ENCODE results near the gene MARCHF2.
"Not testable (repeated sequence)": the region's sequence is repeated elsewhere in the genome, so short reads cannot be mapped to it uniquely, and the experiment has no call there.

Gene MARCHF2, protein sequence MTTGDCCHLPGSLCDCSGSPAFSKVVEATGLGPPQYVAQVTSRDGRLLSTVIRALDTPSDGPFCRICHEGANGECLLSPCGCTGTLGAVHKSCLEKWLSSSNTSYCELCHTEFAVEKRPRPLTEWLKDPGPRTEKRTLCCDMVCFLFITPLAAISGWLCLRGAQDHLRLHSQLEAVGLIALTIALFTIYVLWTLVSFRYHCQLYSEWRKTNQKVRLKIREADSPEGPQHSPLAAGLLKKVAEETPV

DNA sequence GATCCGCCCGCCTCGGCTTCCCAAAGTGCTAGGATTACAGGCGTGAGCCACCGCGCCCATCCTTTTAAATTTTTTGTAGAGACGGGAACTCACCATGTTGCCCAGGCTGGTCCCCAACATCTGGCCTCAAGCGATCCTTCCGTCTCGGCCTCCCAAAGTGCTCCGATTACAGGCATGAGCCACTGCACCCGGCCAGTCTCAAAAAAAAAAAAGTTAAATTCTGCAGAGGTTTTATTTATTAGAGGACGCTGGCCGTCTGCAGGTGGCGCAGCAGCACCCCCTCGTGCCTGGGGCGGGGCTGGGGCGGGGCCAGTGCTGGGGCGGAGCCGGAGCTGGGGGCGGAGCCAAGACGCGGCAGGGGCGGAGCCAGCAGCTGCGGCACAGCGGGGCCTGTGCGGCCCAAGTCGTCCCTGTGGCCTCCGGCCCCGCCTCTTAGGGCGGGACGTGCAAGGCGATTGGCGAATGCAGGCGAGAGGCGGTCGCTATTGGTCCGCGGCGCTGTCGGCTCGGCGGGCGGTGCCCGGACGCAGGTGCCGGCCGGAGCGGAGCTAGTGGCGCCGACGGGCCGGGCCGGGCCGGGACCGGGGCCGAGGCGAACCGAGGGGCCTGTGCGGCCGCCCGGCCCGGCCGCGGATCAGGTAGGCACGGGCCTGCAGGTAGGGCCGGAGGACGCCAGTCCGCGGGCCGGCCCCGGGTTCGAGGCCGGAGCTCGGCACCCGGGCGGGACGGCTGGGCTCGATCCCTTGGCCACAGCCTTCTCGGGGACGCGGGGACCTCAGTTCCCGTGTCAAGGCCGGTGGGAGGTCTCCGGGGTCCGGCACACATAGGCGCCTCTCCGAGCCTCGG, at the start of gene MARCHF2:
Gene MARCHF2, plus strand, starts transcription at position 523 of the 846 bp plus-strand sequence. CDS start 8,536 bp downstream, outside the sequence.
- peak; percentile 93 for DNase-seq (ENCODE audit: low read depth in 2 of 2)

DNA sequence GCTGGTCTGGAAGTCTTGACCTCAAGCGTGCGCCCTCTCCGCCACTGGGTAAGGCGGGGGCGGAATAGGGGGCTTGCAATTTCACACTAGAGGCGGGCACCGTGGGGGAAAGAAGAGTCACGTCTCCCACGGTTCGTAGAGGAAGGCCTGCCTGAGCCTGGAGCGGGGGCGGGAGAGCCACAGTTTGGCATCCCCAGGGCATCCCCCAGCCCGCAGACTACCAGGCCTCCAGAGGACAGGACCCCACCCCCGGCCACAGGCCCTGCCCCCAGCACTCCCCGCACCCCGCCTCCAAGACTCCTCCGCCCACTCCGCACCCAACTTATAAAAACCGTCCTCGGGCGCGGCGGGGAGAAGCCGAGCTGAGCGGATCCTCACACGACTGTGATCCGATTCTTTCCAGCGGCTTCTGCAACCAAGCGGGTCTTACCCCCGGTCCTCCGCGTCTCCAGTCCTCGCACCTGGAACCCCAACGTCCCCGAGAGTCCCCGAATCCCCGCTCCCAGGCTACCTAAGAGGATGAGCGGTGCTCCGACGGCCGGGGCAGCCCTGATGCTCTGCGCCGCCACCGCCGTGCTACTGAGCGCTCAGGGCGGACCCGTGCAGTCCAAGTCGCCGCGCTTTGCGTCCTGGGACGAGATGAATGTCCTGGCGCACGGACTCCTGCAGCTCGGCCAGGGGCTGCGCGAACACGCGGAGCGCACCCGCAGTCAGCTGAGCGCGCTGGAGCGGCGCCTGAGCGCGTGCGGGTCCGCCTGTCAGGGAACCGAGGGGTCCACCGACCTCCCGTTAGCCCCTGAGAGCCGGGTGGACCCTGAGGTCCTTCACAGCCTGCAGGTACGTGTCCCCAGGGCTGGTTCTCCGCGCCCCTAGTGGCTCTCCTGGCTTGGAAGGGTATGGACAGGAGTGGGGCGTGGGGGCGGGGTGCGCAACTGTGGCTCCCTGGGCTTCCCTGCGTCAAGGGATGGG, 49.0 kb upstream of the MARCHF2 start, which contains the start of gene ANGPTL4:
Gene ANGPTL4, plus strand, starts transcription at position 353 of the 969 bp plus-strand sequence. Its CDS starts 167 bp downstream, at position 520.
- peak; percentile 49 to 54 for DNase-seq (ENCODE audit: low read depth in 2 of 2)

DNA sequence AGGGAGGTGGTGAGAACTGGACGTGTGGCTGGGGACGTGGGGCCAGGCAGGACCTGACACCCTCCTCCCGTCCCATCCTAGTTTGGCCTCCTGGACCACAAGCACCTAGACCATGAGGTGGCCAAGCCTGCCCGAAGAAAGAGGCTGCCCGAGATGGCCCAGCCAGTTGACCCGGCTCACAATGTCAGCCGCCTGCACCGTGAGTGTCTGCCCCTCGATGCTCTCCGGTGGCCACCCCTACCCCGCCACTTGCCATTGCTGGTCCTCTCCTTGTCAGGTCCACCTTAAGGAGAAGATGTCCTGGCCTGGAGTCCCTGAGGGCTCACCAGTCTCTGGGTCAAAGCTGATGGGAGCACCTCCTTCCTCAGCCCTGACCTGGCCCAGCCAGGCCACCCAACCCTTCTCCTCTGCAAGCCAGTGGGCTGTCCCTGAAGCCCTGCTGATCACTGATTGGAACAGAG, 47.0 kb upstream of the MARCHF2 start:
- no peak for DNase-seq (ENCODE audit: low read depth in 2 of 2)

DNA sequence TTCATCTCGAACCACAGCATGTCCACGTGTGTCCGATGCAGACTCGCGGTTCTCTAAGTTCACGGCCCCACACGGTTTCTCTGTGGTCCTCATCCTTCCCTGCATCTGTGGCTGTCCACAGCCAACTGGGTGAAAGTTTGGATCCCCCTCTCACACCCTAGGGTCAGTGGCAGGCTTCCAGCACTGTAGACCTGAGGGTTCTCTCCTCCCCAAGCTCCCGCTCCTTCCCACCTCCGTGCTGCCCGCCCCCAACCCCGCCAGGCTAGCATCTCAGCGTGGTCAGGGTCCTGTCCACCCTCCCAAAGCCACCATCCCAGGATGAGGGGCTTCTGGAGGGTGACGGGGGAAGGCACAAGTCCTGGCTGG, 46.2 kb upstream of the MARCHF2 start:
- DNase-seq (ENCODE audit: low read depth in 2 of 2) = no peak

DNA sequence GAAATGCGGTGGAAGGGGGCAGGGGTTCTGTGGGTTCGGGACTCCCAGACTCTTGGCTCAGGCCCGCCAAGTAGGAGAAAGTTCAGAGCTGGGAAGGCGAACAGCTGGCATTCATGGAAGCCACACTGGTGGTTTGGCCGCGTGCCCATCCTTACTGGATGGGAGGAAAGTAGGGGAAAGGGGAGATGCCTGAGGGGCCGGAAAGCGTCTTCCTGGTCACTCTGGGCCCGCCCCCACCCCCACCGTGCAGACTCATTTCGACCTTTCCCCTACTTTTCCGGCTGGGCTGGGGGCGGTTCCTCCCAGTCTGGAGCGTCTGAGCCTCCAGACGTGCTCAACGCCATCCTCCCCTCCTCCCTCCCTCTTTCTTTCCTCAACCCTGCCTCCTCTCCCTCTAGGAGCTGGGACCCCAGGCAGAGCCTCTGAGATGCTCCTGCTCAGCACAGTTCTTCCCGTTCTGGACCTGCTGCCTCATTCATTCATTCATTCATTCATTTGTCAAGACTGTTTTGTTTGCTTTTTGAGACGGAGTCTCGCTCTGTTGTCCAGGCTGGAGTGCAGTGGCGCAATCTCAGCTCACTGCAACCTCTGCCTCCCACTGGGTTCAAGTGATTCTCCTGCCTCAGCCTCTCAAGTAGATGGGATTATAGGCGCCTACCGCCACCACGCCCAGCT, 45.6 kb upstream of the MARCHF2 start:
- DNase-seq (ENCODE audit: low read depth in 2 of 2) = no peak

DNA sequence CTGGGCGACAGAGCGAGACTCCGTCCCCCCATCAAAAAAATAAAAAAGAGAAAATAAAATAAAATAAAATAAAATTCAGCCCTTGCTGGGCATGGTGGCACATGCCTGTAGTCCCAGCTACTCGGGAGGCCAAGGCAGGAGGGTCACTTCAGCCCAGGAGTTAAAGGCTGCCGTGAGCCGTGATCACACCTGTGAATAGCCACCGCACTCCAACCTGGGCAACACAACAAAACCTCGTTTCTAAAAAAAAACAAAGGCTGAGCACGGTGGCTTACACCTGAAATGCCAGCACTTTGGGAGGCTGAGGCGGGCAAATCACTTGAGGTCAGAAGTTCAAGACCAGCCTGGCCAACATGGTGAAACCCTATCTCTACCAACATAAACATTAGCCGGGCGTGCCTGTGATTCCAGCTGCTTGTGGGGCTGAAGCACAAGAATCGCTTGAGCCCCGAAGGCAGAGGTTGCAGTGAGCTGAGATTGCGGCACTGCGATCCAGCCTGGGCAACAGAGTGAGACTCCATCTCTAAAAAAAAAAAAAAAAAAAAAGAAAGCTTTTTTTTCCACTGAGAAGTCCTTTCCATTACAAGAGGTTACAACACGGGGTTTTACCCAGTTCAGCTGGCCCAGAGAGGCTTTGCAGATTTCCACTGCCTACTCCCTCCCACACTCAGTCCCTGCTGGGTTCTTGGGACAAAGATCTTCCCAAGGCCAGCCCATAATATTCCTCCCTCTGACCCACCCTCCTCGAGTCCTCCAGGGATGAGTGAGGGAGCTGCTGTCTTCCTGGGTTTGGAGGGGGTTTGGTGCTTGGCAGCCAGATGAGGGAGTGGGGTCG, 42.7 kb upstream of the MARCHF2 start:
- DNase-seq (ENCODE audit: low read depth in 2 of 2) = no peak

DNA sequence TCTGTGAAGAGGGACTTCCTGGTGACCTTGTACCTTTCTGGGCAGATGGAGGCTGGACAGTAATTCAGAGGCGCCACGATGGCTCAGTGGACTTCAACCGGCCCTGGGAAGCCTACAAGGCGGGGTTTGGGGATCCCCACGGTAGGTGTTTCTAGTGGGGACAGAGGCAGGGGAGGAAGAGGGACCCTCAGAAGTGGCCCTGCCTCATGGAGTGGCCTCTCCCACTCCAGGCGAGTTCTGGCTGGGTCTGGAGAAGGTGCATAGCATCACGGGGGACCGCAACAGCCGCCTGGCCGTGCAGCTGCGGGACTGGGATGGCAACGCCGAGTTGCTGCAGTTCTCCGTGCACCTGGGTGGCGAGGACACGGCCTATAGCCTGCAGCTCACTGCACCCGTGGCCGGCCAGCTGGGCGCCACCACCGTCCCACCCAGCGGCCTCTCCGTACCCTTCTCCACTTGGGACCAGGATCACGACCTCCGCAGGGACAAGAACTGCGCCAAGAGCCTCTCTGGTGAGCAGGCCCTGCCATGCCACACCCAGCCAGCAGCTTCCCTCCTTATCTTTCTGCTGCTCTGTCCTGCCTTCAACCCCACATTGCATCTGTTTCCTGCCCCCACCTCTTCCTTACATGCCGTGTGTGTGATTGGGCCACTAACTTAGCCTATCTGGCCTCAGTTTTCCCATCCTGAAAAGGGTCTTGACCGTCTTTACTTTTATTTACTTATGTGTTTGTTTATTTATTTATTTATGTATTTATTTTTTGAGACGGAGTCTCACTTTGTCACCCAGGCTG, 41.9 kb upstream of the MARCHF2 start:
- no peak for DNase-seq (ENCODE audit: low read depth in 2 of 2)

DNA sequence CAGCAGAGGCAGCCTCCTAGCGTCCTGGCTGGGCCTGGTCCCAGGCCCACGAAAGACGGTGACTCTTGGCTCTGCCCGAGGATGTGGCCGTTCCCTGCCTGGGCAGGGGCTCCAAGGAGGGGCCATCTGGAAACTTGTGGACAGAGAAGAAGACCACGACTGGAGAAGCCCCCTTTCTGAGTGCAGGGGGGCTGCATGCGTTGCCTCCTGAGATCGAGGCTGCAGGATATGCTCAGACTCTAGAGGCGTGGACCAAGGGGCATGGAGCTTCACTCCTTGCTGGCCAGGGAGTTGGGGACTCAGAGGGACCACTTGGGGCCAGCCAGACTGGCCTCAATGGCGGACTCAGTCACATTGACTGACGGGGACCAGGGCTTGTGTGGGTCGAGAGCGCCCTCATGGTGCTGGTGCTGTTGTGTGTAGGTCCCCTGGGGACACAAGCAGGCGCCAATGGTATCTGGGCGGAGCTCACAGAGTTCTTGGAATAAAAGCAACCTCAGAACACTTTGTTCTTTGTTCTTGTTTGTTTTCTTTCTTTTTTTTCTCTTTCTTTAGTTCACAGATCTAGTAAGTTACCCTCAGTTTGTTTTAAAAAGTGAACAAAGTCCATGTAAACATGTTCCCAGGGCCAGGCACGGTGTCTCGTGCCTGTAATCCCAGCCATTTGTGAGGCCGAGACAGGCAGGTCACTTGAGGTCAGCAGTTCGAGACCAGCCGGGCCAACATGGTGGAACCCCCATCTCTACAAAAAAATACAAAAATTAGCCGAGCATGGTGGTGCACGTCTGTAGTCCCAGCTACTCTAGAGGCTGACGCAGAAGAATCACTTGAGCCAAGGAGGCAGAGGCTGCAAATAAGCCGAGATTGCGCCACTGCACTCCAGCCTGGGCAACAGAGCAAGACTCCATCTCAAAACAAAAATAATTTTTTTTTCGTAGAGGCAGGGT, 39.0 kb upstream of the MARCHF2 start:
- DNase-seq (ENCODE audit: low read depth in 2 of 2) = no peak

DNA sequence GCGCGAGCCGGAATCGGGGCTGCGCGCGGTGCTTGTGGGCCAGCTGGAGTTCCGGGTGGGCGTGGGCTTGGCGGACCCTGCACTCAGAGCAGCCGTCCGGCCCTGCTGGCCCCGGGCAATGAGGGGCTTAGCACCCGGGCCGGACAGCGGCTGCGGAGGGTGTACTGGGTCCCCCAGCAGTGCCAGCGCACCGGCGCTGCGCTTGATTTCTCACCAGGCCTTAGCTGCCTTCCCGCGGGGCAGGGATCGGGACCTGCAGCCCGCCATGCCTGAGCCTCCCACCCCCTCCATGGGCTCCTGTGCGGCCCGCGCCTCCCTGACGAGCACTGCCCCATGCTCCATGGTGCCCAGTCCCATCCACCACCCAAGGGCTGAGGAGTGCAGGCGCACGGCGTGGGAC, 37.3 kb upstream of the MARCHF2 start:
- DNase-seq (ENCODE audit: low read depth in 2 of 2) = not testable (repeated sequence)

DNA sequence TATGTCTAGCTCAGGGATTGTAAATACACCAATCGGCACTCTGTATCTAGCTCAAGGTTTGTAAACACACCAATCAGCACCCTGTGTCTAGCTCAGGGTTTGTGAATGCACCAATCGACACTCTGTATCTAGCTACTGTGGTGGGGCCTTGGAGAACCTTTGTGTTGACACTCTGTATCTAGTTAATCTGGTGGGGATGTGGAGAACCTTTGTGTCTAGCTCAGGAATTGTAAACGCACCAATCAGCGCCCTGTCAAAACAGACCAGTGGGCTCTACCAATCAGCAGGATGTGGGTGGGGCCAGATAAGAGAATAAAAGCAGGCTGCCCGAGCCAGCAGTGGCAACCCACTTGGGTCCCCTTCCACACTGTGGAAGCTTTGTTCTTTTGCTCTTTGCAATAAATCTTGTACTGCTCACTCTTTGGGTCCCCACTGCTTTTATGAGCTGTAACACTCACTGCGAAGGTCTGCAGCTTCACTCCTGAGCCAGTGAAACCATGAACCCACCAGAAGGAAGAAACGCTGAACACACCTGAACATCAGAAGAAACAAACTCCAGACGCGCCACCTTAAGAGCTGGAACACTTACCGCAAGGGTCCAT, 36.6 kb upstream of the MARCHF2 start:
- DNase-seq (ENCODE audit: low read depth in 2 of 2) = not testable (repeated sequence)

DNA sequence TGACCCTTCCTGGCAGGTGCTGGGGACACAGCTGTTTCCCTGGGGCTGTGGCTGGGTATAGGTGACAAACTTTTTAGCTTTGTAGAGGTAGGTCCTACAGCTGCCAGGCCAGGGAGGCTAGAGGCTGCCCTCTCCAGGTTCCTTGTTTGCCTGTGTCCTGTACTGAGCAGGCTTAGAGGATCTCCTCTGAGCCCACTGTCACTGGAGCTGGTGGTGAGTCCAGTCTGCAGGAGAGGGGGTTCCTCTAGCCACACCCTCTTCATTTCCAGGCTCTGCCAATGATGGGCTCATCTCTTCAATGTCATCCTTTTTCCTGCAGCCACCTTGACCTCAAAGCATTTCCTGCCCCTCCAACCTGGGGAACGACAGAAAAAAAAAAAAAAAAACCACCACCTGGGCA, 35.5 kb upstream of the MARCHF2 start:
- no peak for DNase-seq (ENCODE audit: low read depth in 2 of 2)

DNA sequence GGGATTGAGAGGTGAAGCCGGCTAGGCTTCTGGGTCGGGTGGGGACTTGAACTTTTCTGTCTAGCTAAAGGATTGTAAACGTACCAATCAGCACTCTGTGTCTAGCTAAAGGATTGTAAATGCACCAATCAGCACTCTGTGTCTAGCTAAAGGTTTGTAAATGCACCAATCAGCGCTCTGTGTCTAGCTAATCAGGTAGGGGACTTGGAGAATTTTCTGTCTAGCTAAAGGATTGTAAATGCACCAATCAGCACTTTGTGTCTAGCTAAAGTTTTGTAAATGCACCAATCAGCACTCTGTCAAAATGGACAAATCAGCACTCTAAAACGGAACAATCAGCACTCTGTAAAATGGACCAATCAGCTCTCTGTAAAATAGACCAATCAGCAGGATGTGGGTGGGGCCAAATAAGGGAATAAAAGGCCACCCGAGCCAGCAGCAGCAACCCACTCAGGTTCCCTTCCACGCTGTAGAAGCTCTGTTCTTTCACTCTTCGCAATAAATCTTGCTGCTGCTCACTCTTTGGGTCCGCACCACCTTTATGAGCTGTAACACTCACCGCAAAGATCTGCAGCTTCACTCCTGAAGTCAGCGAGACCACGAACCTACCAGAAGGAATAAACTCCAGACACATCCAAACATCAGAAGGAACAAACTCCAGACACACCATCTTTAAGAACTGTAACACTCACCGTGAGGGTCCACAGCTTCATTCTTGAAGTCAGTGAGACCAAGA, 33.8 kb upstream of the MARCHF2 start:
- not testable (repeated sequence) for DNase-seq (ENCODE audit: low read depth in 2 of 2)

DNA sequence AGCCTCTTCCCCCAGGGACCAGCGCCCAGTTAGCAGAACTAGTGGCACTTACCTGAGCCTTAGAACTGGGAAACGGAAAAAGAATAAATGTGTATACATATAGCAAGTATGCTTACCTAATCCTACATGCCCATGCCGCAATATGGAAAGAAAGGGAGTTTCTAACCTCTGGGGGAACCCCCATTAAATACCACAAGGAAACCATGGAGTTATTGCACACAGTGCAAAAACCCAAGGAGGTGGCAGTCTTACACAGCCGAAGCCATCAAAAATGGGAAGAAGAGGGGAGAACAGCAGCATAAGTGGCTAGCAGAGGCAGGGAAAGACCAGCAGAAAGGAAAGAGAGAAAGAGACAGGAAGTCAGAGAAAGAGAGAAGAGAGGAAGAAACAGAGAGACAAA, 28.5 kb upstream of the MARCHF2 start:
- not testable (repeated sequence) for DNase-seq (ENCODE audit: low read depth in 2 of 2)

DNA sequence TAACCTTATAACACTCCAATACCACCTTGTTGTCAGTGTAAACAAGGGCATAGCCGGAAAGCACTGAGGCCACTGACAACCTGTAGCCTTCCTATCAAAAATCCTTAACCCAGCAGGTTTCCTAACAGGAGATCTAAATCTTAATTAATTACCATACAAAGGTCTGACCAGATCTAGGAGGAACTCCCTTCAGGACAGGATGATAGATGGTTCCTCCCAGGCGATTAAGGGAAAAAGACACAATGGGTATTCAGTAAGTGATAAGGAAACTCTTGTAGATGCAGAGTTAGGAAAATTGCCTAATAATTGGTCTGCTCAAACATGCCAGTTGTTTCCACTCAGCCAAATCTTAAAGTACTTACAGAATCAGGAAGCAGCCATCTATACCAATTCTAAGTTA, 28.0 kb upstream of the MARCHF2 start:
- DNase-seq (ENCODE audit: low read depth in 2 of 2) = not testable (repeated sequence)

DNA sequence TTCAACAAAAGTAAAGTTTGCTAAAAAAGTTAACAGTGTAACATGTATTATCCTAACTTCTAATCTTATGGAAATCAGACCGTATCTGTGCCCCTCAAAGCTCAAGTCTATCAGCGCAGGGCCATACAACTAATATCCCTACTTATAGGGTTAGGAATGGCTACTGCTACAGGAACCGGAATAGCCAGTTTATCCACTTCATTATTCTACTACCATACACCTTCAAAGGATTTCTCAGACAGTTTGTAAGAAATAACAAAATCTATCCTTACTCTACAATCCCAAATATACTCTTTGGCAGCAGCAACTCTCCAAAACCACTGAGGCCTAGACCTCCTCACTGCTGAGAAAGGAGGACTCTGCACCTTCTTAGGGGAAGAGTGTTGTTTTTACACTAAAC, 27.5 kb upstream of the MARCHF2 start:
- not testable (repeated sequence) for DNase-seq (ENCODE audit: low read depth in 2 of 2)

DNA sequence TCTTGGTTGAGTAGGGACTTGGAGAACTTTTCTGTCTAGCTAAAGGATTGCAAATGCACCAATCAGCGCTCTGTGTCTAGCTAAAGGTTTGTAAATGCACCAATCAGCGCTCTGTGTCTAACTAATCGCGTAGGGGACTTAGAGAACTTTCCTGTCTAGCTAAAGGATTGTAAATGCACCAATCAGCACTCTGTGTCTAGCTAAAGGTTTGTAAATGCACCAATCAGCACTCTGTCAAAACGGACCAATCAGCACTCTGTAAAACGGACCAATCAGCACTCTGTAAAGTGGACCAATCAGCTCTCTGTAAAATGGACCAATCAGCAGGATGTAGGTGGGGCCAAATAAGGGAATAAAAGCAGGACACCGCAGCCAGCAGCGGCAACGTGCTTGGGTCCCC, 26.7 kb upstream of the MARCHF2 start:
- not testable (repeated sequence) for DNase-seq (ENCODE audit: low read depth in 2 of 2)

DNA sequence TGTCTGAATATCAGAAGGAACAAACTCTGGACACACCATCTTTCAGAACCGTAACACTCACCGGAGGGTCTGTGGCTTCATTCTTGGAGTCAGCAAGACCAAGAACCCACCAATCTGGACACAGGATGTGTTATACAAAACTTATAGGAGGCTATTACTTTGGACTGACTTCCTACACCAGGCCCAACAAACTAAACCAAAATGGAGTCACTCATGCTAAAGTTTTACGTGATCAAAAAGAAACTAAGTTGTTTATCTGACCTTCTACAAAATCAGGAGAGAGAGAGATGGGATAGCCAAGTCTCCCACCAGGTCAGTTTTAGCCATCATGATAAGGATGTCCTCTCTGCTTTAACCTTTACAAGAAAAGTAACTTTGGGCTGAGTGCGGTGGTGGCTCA, 26.1 kb upstream of the MARCHF2 start:
- DNase-seq (ENCODE audit: low read depth in 2 of 2) = no peak

All from stimulated activated CD4-positive, alpha-beta T cell treated with anti-CD3 and anti-CD28 coated beads, Interleukin-4, amount 100 ng/mL, for 48 hours (primary cell).